ENCODE results near the gene IQSEC1. TPM values are rescaled to one million over a fixed set of nuclear protein-coding genes. Genes with fewer than 3 reads are reported as not detected.

Gene IQSEC1
- total and polyA plus RNA-seq, 9 of the 15 experiments (the other 6 are each of a cell fraction or from before 2014, with no cell fraction given) = 0.56 to 39.0 (median 6.8) TPM

GRCh38 chr3:12906141-12906915 is 166.9 kb downstream of the IQSEC1 start:
- WGBS (ENCODE audit: insufficient coverage, low coverage, missing lambda C conversion rate) = 90% methylated on average over 20 of the region's 20 CpGs
- intact Hi-C loops (cut with micrococcal nuclease) = no loop called here
- FAIRE-seq = no peak
- in situ Hi-C loops (cut with MboI) = no loop called here
- Histone ChIP-seq H3K9me3 (replicated peaks; ENCODE audit: control insufficient read depth, insufficient read depth, low read depth, low read length) (no peaks in the 10 kb centered on the region), H2AFZ (ENCODE audit: low read depth, low read length) (no peak overlapping the region), H3K4me1 (replicated peaks in 1 of 2; ENCODE audit: control insufficient read depth in 2 of 2, insufficient read depth in 2 of 2, low read length in 2 of 2) (peaks cover 0 to 31% of the 10 kb centered on the region in 2 experiments; a peak in 3 of 5 replicates), H3K27me3 (ENCODE audit: control insufficient read depth in 2 of 2, insufficient read depth in 2 of 2, low read length in 2 of 2) (no peaks in the 10 kb centered on the region), H3K4me2 (ENCODE audit: insufficient read depth, low read length) (no peak overlapping the region), H3K36me3 (ENCODE audit: control insufficient read depth, insufficient read depth, low read length) (peaks cover 90% of the 10 kb centered on the region; the same call in 2 of the 3 replicates), H3K9me1 (ENCODE audit: control insufficient read depth, insufficient read depth, low read length) (no peaks in the 10 kb centered on the region), H3K79me2 (ENCODE audit: control insufficient read depth, insufficient read depth, low read length) (no peaks in the 10 kb centered on the region), H3K9ac (ENCODE audit: insufficient read depth in 1 of 2, low read depth in 2 of 2, low read length in 2 of 2) (peak overlapping the region in 1 of 2 experiments; percentile 39; a peak in 1 of 4 replicates), H3K27ac (ENCODE audit: extremely low read depth, low read depth, low read length) (no peak overlapping the region), H3K4me3 (no peak overlapping the region), H4K20me1 (replicated peaks; ENCODE audit: control insufficient read depth, insufficient read depth, low read length) (no peaks in the 10 kb centered on the region; the same call in 1 of the 2 replicates)
- DNase-seq (ENCODE audit: extremely low read depth in 1 of 4, low spot score in 3 of 4) = no peak
- TF ChIP-seq FOXK2 (conservative IDR thresholded peaks at IDR 0.05 in 1 of 2, IDR thresholded peaks at IDR 0.05 in 1 of 2; ENCODE audit: low read depth in 2 of 2) (no peak), ZBTB43 (CRISPR knock-in tag; IDR thresholded peaks at IDR 0.05) (no peak), HLTF (IDR thresholded peaks at IDR 0.05) (no peak), ELK3 (CRISPR knock-in tag; IDR thresholded peaks at IDR 0.05) (no peak), YBX1 (IDR thresholded peaks at IDR 0.05) (no peak), PCBP1 (IDR thresholded peaks at IDR 0.05; ENCODE audit: low read depth, low read length, poor library complexity, severe bottlenecking) (no peak)
- ChIA-PET POLR2A (interaction anchor here (0.5 to 1.2 kb wide), 2 partner anchors 9 to 139 kb away, joined by 3 to 5 read pairs; no protein-coding TSS in a partner anchor), CTCF (ENCODE audit: low intra/inter-chr PET ratio) (no interaction called here)
- ATAC-seq = no peak
- no TSS peak for BruUV-seq (replicated peaks)
